T-helper 9 cell (primary cell): Measurements from ENCODE around the gene SLC2A1.
A peak's percentile ranks its signal among the peaks of the same experiment; 100 is the strongest.

Source experiments
- DNase-seq: peaks from one replicate; pipeline ENCODE4 v3.0.0-alpha.2; 2020

SLC2A1 gene

DNA sequence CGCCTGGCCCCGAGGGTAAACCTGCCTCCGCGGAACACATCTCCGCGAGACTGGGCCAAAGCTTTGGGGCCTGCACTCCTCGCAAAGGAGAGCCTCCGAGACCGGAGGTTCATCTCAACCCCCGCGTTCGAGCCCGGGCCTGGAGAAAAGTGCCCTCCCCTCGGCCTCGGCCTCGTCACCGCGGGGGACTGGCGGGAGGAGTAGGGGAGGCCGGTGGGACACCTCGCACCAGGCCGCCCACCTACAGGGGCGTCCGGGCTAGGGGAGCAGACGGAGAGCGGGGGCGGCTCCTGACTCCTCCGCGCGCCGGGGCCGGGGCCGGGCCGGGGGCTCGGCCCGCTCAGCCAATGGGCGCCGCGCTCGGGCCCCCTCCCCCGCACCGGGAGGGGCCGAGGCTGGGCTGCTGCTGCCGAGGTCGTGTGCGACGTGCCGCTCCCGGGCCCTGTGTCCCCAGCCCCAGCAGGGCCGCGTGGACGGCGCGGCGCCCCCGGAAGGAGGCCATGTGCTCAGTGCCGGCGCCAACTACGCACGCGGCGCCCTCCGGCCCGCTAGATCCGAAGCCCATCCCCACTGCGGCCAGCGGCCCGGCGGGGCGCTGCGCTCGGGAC is 684 bp downstream of the SLC2A1 start:
- DNase-seq, result peak; percentile 42

GRCh38 chr1:42957229-42957879 is 1.3 kb downstream of the SLC2A1 start:
- DNase-seq, result no peak

GRCh38 chr1:42956739-42957138 is 1.9 kb downstream of the SLC2A1 start:
- DNase-seq, result no peak

GRCh38 chr1:42955311-42956063 is 3.2 kb downstream of the SLC2A1 start:
- DNase-seq, result no peak

DNA sequence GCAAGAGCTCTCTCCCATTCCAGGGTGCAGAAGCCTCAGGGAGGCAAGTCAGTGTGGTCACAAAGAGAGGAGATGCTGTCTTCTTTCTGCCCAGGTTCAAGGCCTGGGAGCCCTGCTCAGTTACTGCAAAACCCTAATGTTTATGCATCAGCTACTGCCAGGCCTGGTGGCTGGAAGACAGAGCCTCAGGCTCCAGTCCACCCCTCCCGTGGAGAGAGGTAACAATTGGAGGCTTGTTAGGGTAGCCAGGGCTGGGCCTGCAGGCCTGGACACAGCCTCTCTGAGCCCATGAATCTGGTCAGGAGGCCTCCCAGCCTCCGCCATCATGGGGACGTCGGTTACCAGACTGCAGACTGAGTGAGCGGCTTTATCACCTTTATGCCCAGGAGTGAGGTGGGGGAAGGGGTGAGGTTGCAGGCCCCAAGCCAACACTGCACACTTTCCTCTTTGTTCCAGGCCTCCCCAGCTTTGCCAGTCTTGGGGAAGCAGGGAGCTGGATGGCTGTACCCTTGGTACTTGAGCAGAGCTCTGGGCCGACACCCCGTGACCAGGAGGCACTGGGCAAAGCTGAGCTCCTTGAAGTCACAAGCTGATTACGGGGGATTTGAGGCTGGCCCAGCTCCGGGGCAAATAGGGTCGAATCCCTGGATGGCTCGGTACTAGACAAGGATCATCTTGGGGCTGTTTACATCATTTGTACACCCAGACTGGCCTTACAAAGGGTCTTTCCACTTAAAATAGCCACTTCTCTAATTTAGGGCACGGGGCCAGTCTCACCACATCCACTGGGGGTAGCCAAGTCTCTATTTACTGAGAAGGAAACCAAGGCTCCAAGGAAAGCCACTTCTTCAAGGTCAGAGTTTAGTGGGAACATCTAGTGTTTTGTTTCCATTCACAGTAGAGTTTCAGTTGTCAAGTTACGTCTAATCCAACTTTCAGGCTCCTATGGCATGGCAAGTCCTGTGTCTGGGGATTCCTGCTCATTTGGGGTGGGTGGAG is 5.2 kb downstream of the SLC2A1 start:
- DNase-seq, result no peak

DNA sequence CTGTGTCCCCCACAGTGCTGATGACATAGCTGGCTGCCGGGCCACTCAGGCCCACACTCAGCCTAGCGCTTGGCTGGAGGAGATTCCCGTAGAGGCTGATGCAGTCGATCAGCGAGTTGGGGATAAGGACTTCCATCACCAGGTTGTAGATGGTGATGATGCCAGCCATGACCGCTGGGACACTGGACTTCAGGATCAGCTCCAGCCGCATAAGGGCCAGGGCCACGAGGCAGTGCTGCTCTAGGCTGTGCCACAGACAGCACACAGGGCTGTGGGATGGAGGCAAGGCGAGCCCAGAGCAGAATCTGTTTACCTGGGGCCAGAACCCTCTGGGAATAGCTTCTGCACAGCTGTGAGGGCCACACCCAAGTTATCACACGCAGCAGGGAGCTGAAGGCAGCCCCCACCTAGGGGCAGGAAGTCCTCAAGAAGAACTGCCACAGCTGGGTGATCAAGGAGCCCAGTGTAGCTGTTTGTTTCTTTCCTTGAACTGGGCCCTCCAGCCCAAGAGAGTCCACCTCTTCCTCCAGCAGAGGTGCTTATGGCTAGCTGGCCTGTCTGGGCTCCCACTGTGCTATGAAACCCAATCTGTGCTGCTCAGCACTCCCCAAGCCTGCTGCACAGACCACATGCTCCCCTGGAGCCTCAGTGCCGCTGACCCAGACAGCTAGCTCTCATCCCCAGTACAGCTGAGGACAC is 6.2 kb downstream of the SLC2A1 start:
- no peak for DNase-seq

DNA sequence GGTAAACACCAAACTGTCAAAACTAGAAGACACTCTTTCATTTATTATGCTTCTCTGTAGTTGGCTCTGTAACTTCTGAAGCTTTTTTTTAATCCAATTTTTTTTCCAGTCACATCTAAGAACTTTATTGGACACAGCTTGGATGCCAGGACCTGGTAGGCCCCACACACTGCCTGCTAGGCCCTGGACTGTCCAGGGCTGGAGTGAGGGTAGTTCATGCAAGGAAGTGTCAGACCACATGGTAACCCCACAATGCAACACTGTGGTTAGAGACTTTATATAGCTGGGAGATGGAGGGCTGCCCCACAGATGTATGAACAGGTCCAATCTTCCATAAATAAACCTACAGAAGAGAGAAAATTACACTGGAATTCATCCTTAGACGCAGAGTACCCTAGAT is 7.1 kb downstream of the SLC2A1 start:
- no peak for DNase-seq

GRCh38 chr1:42950116-42950481 is 8.6 kb downstream of the SLC2A1 start:
- no peak for DNase-seq

DNA sequence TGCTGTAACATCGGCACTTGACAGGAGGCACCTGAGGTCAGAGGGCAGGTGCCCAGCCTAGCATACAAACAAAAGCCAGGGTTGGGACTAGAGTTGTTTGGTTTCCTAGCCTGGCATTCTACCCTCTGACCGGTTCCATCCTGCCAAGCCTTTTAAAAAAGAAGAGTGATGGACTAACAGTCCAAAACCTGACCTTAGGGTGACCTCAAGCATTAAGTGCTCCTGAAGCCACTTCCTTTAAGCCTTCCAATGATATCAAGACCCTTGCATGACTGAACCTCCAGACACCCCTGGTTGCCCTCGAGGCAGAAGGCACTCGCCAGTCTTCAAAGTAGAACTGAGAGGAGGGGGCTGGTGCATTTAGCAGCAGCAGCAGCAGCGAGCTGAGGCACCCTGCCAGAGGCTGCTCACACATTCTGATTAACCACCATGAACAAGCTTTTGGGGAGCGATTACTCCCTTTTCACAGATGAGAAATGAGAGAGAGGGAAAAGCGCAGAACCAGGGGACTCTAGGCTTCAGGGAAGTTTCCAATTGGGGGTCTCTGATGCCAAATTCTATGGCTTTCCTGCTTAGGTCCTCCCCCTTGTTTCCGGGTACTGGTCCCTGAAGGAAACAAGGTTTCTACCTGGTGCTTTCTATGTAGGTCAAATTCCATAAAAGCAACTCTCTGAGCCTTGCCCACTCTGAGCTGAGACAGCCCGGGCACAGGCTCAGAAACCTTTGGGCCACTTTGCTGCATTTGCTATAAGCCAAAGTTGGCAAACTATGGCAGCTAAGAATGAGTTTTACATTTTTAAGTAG is 9.2 kb downstream of the SLC2A1 start:
- no peak for DNase-seq

DNA sequence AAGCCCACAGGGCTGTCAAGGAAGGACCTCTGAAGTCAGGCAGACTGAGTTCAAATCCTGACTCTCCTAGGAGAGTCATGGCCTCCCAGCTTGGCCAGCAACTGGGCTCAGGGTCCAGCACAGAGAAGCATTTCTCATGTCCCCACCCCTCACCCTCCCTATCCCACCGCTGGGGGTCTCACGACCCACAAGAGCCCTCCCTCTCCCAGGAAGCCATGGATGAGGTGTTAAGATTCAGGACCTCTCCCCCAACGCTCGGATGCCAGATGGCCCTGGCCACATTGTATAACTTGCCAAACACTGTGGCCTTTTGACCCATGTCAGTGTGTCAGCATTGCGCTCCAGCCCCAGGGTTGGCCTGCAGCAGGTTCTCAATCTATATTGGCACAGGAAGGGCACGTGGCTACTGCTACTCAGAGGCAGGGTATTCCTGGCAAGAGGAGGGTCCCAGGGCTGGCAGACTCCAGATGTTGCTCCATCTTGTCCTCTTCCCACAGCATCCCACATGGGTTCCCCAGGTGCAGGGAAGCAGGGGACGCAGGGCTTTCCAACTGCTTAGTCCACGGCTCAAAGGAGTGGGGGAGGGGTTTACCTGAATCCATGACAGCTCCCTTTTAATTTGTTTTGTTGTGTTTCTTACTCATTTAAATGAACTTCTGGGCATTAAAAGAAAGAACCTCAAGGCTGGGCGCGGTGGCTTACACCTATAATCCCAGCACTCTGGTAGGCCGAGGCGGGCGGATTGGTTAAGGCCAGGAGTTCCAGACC is 10.5 kb downstream of the SLC2A1 start:
- DNase-seq, result no peak

DNA sequence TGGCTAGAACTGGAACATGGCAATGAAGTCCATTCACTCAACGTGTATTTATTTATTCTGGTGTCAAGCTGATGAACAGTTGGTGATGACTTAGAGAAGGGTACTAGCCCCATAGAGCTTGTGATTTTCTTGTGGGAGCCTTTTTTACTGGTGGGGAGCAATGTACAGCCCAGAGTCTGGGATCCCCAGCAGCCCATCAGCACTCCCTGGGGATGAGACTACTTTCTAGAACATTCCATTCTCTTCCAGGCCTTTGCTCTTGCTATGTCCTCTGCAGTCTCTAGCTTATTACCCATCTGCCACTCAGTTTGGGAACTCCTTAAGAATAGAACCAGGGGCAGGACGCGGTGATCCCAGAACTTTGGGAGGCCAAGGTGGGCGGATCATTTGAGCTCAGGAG is 11.6 kb downstream of the SLC2A1 start:
- DNase-seq, result no peak

DNA sequence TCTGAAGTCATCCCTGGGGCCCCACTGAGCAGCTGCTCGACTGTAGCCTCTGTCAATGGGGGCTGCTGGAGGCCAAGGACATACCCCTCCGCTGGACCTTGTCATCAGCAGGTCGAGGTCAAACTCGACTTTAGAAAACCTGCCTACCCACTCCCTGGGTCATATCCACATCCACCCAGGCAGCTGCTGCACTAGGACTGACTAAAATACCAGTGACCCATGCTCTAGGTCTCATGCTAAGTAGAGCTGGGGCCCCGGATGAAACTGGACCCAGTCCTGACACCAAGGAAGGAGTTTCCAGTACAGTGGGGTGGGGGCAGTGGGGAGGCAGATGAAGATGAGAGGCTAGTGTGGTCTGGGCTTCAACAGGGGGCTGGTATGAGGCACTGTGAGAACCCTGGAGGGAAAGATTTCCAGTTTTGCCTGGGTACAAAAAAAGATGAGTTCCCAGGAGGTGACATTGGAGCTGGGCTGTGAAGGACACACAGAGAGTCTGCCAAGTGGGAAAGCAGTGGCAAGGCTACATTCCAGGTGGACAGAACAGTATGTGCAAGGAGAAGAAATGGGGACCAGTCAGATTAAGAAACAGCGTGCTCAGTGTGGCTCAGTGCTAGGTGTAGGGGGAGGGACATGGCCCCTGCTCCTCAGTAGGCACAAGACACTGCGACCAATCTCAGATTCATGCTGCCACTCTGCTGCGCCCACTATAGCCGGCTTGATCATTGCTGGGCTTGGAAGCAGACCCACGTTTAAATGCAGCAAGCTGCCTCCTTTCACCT is 12.4 kb downstream of the SLC2A1 start:
- no peak for DNase-seq

GRCh38 chr1:42945164-42945563 is 13.5 kb downstream of the SLC2A1 start:
- DNase-seq, result no peak

DNA sequence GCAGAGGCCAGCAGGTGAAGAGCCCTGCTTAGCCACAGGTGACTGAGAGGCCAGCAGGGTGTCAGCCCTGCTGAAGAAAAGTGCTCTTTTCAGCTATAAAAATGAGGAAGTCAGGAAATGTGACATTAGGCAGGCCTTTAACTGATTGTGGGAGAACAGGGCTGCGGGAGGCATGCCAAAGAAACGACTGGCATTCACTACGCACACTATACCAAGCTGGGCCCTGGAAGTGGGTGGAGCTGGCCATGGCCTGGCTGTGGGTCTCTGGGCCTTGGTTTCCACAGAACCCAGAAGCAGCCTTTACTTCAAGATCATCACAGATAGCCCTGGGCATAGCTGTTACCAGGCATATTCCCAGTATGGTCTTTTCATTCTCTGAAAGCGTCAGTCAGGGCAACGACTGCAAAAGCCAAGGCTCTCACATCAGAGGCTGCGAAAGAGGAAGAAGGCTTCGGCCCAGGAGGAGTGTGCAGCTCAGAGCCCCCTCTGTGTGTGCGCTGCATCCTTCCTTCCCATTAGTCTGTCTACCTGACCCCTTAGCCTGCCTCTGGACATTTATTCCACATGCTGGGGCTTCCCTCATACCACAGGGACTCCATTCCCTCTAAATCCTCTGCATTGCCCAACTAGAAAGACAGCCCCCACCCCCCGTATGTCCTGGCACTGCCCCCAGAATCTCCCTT is 14.3 kb downstream of the SLC2A1 start:
- DNase-seq, result no peak

DNA sequence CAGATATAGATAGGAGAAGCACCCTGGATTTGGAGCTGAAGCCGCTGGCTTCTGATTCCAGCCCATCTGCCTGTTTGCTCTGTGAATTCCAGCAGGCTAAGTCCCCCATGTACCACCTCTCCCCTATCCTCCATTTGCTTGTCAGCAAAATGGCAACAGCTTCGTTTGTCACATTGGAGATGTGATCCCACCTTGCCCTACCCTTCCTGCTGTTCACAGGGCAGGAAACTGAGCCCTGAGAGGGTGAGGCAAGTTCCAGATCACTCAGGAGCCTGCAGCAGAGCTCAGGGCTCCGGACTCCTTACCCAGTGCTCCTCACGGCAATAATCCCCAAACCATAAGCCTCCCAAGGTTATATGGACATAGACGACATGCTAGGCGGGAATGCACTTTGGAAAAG is 14.9 kb downstream of the SLC2A1 start:
- no peak for DNase-seq

DNA sequence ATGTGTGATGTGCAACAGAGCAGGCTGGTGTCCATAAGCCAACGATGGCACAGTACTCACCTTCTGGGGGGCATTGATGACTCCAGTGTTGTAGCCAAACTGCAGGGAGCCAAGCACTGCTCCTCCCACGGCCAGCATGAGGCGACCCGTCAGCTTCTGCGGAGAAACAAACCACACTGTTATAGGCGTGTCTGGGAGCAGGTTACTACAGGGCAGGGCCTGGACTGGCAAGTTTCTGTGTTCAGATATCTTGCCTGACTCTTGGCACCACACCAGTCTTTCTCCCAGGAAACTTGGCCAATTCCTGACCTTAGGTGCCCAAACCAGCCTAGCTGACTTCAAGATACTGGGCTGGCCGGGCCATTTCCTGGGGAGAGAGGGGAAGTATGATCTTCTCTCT is 15.5 kb downstream of the SLC2A1 start:
- no peak for DNase-seq

GRCh38 chr1:42942444-42942843 is 16.2 kb downstream of the SLC2A1 start:
- no peak for DNase-seq

DNA sequence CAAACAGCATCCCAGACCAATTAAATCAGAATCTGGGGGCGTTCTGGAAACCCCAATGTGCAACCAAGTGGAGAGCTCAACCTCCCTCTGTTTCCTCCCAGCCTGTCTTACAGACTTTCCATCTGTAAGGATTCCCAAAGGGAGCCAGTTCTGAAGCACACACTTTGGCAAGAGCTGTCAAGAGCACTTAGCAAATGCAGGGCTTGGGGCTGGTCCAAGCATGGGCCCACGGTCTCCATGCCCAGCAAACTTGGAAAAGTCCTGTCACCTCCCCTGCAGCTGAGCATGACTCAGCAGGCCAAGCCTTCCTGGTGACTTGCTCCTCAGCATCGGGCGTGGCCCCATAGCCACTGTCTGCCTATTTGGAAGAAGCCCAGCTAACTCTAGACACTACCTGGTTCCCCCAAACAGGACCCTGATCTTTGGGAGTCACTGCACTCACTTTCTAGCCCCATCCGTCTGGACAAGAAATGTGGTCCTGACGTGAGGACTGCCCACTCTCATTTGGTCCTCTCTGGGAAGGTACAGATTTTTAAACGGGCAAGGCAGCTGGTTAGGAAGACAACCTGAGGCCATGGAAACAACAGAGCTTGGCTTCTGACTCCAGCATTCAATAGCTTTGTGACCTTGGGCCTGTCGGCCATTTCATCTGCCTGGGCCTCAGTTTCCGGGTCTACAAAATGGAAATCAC is 16.9 kb downstream of the SLC2A1 start:
- no peak for DNase-seq
